ENCODE data around the gene FLOT2.

DNA sequence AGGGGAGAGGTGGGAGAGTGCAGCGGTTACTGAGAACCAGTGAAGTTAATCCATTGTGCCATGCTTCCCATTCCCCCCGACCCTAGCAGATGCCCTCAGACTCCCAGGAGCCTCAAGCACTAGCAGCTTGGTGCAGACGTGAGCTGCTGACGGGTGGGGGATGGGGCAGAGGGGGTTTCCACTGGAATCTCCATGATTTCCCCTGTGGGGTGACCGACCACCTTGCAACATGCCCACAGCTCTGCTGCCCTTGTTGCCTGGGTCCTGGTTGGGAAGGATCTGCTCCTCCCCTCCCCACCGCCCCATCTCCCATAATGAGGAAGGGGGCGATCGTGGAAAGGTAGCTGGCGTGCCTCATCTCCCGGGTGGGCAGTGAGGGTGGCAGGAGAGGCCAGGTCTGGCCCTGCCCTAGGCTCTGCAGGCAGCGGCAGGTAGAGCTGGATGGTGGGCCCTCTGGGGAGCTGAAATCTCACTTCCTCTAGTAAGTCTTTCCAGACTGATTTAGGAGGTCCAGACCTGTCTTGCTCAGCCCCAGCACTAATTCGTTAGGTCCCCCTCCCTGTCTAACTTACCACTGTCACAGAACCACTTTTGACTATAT, 9.6 kb downstream of the FLOT2 start:
- TF ChIP-seq, protein P1, sequence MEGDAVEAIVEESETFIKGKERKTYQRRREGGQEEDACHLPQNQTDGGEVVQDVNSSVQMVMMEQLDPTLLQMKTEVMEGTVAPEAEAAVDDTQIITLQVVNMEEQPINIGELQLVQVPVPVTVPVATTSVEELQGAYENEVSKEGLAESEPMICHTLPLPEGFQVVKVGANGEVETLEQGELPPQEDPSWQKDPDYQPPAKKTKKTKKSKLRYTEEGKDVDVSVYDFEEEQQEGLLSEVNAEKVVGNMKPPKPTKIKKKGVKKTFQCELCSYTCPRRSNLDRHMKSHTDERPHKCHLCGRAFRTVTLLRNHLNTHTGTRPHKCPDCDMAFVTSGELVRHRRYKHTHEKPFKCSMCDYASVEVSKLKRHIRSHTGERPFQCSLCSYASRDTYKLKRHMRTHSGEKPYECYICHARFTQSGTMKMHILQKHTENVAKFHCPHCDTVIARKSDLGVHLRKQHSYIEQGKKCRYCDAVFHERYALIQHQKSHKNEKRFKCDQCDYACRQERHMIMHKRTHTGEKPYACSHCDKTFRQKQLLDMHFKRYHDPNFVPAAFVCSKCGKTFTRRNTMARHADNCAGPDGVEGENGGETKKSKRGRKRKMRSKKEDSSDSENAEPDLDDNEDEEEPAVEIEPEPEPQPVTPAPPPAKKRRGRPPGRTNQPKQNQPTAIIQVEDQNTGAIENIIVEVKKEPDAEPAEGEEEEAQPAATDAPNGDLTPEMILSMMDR (conservative IDR thresholded peaks at IDR 0.05), result no peak
- no peak for TF ChIP-seq EZH2 (IDR thresholded peaks at IDR 0.05; ENCODE audit: low read depth)

Data from PC-9 (cell line).